HG03342 (cell line): ENCODE measurements around the gene RDH11.
A peak's percentile ranks its signal among the peaks of the same experiment; 100 is the strongest.

Experiments used
- ATAC-seq: cut with Tn5 transposase; IDR thresholded peaks from one replicate; pipeline ENCODE4 v1.9.1; 2021; ENCODE audit warnings: mild to moderate bottlenecking, moderate library complexity; ENCODE audit not compliant: unreplicated experiment

The RDH11 gene

DNA sequence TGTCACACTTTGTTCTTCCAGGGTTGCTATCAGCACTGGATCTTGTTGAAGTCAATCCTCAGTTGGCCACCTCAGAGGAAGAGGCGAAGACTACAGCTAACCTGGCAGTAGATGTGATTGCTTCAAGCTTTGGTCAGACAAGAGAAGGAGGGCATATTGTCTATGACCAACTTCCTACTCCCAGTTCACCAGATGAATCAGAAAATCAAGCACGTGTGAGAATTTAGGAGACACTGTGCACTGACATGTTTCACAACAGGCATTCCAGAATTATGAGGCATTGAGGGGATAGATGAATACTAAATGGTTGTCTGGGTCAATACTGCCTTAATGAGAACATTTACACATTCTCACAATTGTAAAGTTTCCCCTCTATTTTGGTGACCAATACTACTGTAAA is 44.9 kb downstream of the RDH11 start:
- no peak for ATAC-seq

DNA sequence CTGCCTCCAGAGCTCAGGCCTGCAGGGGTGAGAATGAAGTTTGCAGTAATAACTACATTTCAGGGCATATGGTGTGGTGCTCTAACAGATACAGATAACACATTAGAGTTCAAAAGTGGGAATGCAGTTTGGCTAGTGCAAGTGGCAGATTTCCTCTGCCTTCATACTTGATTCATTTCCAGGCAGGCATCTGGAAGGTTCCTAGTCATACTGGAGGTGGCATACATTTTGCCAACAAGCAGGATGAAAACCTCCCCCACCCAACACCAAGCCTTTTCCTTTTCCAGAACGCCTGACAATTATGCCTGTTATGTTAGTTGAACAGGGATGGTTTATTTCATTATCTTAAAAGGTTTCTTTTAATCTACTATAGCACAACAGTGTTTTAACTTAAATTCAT is 45.4 kb downstream of the RDH11 start:
- no peak for ATAC-seq

DNA sequence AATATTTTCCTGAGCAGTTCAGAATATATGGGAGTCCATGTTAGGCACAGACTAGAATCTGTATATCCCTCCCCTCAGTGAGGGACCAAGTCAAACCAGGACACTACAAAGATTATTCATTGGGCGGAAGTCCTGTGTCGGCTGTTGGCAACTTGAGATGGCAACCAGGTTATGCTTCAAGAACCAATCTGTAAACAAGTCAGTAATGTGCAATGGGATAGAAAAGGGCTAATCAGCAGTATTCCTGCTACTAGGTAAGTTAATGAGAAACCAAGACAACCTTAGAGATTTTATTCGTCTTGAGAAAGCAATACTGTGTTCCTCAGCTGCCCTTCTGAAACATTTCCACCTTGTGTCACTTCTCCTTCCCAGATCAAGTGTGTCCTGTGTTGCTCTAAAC is 49.4 kb downstream of the RDH11 start:
- no peak for ATAC-seq

DNA sequence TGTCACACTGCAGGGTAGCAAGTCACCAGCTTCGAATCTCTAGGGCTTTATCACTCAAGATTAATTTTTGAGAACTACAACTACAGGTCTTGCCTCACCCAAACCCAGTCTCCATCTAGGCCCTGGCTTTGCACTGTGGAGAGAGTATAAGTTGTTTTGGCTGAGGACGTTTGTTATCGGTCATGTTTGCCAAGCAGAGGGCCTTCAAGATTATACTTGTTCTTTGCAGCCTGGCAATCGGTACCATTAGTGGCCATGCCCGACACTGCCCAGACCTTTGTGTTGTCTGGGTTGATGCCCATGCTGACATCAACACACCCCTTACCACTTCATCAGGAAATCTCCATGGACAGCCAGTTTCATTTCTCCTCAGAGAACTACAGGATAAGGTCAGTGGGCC is 50.1 kb downstream of the RDH11 start:
- no peak for ATAC-seq

DNA sequence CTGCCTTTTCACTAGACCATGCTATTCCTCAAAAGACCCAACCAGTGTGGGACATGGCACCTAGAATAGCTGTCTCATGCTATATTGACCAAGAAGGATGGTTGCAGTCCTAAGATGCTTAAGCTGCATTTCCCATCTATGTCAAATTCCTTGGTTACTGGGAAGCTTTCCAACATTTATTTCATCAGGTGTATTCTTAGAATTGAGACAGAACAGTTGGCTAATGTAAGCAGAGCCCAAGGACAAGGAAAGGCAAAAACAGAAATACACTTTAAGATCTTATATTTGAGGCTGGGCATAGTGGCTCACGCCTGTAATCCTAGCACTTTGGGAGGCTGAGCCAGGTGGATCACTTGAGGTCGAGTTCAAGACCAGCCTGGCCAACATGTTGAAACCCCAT is 51.1 kb downstream of the RDH11 start:
- no peak for ATAC-seq

DNA sequence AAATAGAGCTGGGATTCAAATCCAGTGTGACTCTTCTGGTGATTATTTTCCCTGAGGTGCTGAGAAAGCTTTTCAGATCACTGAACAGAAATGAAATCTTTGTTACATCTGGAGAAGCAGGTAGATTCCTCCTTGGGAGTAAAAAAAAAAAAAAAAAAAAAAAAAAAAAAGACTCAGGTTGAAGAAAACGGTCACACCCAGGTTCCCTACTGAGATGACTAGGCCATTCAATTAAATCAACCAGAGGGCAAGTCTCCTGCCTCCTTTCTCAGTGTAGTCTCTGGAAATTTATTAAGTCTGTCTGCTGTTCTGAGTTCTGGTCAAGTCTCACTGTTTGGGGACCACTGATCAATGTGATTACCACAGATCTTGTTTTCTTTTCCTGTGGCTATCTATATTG is 51.9 kb downstream of the RDH11 start:
- no peak for ATAC-seq

DNA sequence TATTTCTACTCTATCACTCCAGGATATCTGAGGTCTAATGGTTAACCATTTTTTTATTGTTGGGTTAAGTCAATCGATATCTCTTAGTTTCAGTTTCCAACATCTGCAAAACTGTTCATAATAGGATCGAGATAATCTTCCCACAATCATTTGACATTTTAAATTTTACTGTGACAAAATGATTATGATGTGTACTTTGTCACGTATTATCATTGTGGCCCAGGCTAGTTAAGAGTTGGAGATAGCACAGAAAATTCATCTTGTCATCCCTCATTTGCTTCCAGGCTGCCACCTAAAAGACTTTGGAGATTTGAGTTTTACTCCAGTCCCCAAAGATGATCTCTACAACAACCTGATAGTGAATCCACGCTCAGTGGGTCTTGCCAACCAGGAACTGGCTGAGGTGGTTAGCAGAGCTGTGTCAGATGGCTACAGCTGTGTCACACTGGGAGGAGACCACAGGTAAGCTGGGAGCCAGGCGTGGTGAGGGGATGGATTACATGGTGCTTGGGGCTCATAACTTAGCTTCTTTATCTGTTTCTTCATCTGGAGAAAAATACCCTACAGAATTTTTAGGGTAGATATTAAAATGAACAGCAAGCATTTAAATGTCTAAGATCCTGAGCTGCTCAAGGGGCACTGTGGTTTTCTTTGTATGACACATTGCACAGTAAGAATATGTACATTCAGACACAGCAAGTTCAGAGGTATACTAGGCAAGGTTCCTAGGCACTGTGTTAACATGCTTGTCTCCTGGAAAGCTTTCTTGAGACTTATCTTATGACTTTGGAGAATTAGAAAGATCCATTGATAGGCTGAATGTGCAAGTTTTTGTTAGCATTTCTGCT is 53.4 kb downstream of the RDH11 start:
- ATAC-seq = no peak

DNA sequence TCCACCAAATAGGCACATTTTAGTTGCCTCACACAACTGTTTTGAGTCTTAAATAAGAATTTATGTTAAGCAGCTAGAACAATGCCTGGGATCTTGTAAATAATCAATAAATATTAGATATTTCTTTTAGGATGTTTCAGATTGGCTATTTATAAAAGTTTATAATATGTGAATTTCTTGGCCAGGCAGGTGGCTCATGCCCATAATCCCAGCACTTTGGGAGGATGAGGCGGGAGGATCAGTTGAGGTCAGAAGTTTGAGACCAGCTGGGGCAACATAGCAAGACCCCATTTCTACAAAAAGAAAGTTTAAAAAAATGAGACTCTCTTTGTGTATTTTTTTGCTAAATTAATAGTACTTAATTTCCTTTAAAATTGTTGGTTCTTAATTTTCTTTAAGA is 54.1 kb downstream of the RDH11 start:
- no peak for ATAC-seq

DNA sequence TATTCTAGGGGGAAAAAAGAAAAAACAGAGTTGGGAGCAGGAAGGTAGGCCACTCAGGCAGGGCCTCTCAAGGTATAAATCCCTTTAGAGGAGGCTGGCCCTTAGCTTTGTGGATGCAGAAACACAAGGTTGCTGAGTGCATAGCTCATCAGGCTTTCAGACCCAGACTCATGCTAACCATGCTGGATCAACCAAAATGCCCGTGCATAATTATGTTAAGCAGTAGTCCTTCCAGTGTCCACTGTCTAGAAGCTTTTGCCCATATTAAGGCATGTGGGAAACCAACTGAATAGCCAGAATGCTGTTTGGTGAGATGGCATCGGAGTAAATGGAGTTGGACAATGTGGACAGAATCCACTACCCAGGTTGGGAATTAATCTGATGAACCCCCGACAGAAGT is 56.9 kb downstream of the RDH11 start:
- no peak for ATAC-seq

DNA sequence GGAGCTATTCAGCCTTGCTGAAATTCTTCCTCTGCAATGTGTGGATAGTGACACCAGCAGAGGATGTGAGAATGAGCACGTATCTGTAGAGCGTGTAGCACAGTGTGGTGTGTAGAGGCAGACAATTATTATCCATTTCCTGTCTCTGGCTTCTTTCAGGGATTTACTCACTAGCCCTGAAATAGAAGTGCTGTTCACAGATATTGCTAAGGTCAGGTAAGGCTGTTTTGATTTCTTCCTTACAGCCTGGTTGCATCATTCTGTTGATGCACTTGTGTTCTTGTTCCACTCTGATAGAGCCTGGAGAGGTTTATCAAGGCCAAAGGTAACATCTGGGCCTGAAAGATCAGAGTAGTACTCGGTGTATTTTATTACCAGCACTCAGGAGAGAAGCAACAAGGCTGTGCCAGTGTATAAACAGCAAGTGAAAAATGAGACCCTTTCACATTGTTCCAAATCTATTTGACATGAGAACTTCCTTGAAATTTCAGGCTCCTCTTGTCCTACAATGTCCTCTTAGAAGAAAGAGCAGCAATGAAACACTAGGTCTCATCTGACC is 59.1 kb downstream of the RDH11 start:
- ATAC-seq = peak; percentile 51

DNA sequence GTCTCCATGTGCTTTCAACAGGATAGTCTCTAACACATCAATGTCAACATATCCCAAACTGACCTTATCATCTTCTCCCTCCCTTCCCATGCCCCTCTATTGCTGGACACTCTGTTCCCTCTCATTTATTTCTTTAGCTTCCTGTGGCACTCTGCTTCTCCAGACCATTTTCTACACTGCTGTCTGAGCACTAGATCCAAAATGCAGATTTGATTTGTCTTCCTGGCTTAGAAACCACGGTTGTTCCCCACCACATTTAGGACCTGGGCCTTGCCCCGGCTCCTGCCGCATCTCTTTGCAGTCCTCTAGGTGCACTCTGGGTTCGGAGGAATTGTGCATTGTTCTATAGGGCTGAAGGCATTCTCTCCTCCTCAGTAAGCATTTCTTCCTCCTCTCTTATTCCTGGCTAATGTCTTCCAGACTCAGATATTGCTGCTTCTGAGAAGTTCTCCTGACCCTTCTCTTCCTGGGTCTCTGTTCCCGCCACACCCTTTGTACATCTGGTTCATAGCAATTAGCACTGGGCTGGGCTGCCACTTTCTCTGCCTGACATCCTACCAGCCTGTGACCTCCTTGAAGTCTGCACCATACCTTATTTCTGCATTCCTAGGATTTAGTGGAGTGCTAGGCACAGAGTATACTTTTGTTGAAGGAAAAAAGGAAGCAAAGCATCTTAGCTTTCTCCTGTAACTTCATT is 62.0 kb downstream of the RDH11 start:
- no peak for ATAC-seq

DNA sequence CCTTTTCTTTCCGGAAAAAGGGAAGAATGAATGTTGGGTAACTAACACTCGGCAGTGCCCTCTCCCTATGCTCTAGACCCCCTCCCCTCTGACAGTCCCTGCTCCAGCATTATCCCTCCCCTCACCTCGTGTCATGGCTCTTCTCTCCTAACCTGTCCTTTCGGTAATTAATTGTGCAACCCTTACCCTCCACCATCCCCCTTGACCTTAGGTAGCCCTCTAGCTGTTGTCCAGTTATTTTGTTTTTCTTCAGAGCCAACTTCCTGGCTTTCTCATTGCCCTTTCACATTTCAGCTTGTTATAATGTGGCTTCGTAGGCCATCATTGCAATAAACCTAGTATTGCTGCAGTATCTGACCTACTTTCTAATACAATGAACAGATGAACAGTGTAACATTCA is 64.6 kb downstream of the RDH11 start:
- ATAC-seq = no peak

DNA sequence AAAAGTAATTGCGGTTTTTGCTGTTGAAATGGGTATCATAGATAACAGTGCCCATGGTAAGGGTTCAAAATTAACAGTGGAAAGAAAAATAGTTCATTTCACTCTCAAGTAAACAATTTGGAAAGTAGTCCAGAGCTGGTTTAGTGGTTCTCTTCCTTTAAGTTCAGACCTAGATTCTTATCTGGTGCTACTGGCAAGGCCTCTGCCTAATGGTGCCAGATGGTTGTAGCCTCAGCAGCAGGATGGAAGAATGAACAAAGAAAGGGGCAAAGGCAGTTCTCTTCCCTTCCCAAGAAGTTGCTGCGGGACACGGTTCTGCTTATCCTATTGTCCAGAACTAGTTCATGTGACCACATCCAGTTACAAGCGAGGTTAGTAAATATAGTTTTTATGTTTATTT is 65.4 kb downstream of the RDH11 start:
- ATAC-seq = no peak

DNA sequence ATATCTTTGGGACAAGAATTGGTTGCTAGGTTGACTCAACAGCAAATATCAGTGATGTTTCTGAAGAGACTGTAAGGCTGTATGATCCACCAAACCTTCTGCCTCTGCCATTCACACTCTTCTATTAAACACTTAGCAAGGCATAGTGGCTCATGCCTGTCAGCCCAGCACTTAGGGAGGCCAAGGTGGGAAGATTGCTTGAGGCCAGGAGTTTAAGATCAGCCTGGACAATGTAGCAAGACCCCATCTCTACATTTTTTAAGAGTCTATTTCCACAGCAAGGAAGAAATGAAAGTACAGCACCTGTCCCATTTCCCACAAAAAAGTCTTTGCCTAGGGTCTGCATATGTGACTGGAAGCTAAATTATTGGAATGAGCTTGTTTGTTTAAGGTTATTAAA is 68.0 kb downstream of the RDH11 start:
- ATAC-seq = no peak
